ENCODE data around the gene CACNA1E.
"Not testable (repeated sequence)": the region's sequence is repeated elsewhere in the genome, so short reads cannot be mapped to it uniquely, and the experiment has no call there.

The CACNA1E gene

DNA sequence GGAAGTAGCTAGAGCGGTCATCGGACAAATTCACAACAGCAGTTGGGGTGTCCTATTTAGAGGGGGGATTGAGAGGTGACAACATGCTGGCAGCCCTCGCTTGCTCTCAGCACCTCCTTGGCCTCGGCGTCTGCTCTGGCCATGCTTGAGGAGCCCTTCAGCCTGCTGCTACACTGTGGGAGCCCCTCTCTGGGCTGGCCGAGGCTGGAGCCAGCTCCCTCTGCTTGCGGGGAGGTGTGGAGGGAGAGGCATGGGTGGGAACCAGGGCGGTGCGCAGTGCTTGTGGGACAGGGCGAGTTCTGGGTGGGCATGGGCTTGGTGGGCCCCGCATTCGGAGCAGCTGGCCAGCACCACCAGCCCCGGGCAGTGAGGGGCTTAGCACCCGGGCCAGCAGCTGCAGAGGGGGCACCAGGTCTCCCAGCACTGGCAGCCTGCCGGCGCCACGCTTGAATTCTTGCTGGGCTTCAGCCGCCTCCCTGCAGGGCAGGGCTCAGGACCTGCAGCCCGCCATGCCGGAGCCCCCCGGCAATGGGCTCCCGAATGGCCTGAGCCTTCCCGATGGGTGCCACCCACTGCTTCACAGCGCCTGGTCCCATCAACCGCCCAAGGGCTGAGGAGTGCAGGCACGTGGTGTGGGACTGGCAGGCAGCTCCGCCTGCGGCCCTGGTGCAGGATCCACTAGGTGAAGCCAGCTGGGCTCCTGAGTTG, 349.0 kb downstream of the CACNA1E start:
- DNase-seq = not testable (repeated sequence)

DNA sequence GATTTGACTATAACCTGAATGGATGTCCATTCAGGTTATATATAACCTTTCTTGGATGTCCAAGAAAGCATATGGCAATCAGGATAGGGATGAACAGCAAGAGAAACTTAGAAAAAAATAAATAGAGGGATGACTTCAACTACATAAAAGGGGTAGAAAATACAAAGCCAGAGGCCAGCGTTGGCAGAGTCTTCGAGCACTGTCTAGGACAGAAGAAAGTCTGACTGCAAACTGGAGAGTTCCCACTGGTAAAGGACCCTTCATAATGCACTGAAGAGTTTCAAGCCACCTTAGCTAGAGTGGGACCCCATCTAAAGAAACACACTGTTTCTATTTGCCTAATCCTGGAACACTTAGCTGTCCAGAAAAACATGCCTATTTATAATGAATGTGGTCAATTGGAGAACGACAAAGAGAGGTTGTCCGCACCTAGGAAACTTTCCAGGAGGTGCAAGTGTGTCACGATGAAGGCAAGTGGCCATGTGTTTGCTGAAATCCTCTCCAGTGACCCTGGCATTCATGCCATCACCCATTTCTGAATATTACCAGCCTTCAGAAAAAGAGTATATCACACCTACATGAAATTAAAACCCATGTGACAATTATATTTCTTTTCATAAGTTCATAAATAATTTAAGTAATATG, 362.8 kb downstream of the CACNA1E start:
- no peak for DNase-seq

DNA sequence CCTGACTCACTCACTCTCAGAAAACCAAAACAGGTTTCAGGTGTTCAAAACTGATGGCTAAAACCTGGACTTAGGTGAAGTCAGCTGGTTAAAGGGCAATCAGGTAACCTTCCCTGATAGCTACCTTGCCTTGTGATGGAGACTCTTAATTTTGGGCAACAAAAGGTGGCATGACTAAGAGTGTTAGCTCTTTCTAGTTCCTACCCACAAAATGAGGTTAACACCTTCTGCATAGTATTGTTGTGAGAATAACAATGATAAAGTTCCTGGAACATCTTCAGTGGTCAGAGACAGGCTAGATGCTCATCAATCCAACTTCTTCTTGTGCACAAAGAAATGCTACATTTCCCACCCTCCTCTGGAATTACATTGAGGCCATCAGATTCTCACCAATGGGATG, 363.4 kb downstream of the CACNA1E start:
- DNase-seq = no peak

DNA sequence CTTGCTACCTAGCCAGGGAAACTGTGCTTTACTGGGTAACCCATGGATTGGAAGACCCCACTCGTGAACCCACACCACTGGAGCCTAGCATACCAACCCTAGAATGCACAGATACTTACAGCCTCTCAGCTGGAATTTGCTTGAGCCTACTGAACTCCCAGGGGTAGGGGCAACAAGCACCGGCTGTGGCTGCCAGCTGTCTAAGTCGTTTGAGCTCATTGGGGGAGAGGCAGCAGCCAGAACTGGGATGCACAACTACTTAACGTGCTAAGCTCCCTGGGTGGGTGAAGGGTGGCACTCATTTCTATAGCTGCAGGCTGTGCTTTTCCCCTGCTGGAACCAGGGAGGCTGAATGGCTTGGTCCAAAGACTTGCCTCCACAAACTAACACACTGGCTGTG, 365.8 kb downstream of the CACNA1E start:
- DNase-seq = no peak

DNA sequence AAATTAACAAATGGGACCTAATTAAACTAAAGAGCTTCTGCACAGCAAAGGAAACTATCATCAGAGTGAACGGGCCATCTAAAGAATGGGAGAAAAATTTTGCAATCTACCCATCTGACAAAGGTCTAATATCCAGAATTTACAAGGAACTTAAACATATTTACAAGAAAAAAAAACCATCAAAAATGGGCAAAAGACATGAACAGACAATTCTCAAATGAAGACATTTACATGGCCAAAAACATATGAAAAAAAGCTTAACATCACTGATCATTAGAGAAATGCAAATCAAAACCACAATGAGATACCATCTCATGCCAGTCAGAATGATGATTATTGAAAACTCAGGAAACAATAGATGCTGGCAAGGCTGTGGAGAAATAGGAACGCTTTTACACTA, 370.9 kb downstream of the CACNA1E start:
- not testable (repeated sequence) for DNase-seq

DNA sequence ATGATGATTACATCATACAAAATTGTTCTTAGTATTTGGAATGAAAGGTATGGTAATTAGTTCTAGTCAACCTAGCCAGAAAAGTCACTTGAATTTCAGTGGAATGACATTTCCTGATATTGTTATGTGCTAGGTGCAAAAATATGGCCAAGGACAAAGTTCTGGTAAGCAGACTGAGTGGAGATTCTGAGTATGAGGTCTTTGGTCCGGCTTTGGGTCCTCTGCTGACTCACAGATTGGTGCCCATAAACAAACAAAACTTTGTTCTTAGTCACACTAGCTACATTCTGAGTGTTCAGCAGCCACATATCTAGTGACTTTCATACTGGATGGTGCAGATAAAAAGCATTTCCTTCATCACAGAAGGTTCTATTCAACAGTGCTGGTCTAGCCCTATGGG, 372.1 kb downstream of the CACNA1E start:
- no peak for DNase-seq
